Raji (cell line): ENCODE results near the gene TMED3.

Experiments
- POLR2A ChIP-seq: IDR thresholded peaks from 2 replicates; pipeline ENCODE4 v1.6.1; 2011; ENCODE audit warnings: low read depth, low read length, control low read depth; ENCODE audit not compliant: insufficient read depth

The TMED3 gene

GRCh38 chr15:79308874-79309273 is 2.0 kb upstream of the TMED3 start:
- no peak for TF ChIP-seq POLR2A

- TF ChIP-seq POLR2A, result no peak
Measured at GRCh38 chr15:79310612-79310984, 314 bp upstream of the TMED3 start.

GRCh38 chr15:79311901-79312553 is 1.1 kb downstream of the TMED3 start:
- TF ChIP-seq POLR2A, result no peak

- no peak for TF ChIP-seq POLR2A
Measured at GRCh38 chr15:79314186-79314585, 3.3 kb downstream of the TMED3 start.

DNA sequence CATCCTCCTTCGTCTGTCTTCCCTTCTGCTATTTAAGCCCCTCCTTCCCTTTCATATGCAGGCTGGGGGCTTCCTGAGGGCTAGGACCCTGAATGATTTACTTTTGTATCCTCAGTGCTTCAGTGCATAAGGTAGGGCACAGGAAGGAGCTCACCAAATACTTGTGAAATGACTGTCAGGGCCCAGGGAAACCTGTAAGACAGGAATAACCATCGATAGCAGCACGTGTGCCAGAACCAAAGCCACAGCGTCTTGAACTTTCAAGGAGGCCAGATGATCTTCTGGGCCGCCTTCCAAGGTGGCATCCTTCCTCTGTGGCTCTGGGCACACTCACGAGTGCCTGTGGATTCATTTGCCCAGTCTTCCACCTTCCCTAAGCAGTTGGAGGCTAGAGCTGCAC is 3.9 kb downstream of the TMED3 start:
- TF ChIP-seq POLR2A, result no peak

DNA sequence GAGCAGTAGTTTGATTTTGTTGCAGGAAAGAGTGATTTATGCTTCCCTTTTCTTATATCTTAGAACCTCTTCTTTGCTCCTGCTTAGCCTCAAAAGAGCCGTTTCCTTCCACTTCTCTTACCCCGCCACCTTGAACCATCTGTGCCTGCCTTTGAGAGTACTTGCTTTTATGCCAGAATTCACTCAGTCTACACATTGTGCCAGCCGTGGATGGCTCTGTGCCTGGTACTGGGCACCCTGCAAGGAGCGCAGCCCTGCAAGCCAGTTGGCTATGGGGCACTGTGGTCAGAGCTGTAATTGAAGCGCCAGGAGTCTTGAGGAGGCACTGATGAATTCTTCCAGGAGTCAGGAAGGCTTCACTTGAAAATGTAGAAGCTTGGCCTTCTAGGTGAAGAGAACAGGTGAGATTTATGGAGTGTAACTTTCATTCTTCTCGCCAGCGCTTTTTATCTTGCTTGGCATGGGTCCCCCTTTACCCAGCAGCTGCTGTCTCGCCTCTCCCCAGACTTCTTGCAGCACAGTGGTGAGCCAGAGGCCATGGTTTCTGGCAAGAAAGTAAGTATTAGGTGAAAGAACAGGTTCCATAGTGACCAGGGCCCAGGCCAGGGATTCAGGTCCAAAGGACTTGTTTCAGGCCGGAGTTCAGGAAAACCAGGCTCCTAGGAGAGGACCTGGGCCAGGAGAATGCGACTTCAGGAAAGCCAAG is 4.9 kb downstream of the TMED3 start:
- no peak for TF ChIP-seq POLR2A

GRCh38 chr15:79316864-79317263 is 6.0 kb downstream of the TMED3 start:
- no peak for TF ChIP-seq POLR2A

DNA sequence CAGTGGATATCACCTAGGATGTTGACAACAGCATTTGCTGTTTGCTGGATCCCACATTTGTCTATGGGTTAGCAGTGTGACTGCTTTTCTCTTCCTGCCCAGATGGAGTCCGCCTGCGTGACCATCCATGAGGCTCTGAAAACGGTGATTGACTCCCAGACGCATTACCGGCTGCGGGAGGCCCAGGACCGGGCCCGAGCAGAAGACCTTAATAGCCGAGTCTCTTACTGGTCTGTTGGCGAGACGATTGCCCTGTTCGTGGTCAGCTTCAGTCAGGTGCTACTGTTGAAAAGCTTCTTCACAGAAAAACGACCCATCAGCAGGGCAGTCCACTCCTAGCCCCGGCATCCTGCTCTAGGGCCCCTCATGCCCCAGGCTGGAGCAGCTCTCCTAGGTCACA is 11.0 kb downstream of the TMED3 start:
- no peak for TF ChIP-seq POLR2A

DNA sequence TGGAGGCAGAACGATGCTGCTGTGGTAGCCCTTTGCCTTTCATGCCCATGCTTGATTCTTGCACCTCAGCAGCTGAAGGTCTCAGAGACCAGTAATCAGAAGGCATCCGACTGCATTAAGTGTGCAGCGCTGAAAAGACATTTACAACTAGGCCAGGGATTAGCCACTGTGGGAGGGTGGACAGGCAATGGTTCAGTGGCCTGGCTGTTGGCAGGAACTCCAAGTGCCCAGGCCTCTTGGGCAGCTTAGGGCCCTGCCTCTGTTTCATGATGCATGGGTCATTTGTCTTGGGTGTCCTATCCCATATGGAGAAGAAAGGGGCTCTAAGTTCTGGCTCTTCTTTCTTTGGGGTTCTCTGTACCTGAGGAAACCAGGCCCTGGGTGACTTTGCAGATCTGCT is 11.4 kb downstream of the TMED3 start:
- TF ChIP-seq POLR2A, result no peak

DNA sequence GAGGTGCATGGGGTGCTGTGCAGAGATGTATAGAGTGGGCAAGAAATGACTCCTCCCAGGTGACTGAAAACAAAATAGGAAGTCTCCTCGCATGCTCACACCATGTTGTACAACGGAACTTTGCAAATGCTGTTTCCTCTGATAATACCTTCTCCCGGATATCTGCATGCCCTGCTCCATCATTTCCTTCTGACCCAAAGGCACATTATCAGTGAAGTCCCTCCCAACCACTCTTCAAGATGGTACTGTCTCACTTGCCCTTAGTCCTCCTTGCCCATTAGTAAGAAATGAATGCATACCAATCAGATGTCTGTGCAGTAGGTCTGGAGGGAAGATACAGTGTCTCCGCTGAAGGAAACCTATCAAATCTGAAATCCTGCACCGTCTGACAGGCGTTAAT is 12.0 kb downstream of the TMED3 start:
- TF ChIP-seq POLR2A, result no peak

GRCh38 chr15:79329171-79329611 is 18.3 kb downstream of the TMED3 start:
- no peak for TF ChIP-seq POLR2A

- TF ChIP-seq POLR2A, result no peak
Measured at GRCh38 chr15:79332824-79333510, 22.1 kb downstream of the TMED3 start.

GRCh38 chr15:79337591-79337990 is 26.7 kb downstream of the TMED3 start:
- no peak for TF ChIP-seq POLR2A

DNA sequence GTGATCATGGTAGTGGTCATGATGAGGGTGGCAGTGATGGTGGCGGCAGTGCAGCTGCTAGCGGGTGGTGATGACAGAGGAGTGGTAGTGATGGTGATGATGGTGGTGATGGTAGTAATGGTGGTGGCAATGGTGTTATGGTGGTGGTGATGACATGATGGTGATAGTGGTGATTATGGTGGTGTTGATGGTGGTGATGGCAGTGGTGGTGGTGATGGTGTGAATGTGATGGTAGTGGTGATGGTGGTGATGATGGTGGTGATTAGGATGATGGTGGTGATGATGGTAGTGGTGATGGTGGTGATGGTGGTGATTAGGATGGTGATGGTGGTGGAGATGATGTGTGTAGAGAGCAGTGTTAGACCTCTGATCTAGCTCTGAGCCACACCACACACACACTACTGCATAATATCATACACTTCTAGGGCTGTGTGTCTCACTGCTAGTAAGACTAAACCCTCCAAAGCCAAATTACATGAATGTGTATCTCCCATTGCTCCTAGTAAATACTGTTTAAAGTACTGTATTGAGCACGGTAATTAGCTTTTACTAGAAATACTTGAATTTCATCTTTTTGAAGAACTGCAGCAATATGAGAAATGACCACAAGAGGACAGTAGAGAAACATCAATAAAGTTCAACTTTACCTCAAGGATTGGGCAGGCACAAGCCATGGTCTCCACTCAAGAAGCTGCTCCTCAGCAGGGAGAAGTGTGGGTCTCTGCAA is 28.8 kb downstream of the TMED3 start:
- TF ChIP-seq POLR2A, result no peak

- TF ChIP-seq POLR2A, result no peak
Measured at GRCh38 chr15:79340315-79340602, 29.3 kb downstream of the TMED3 start.

GRCh38 chr15:79341396-79341795 is 30.5 kb downstream of the TMED3 start:
- no peak for TF ChIP-seq POLR2A
